Measurements from ENCODE around the gene EXOC3. TPM values are rescaled to one million over a fixed set of nuclear protein-coding genes. Genes with fewer than 3 reads are reported as not detected.

EXOC3 gene
- total RNA-seq, 2 donors from 2014 or later, result 65.2 to 75.1 TPM

DNA sequence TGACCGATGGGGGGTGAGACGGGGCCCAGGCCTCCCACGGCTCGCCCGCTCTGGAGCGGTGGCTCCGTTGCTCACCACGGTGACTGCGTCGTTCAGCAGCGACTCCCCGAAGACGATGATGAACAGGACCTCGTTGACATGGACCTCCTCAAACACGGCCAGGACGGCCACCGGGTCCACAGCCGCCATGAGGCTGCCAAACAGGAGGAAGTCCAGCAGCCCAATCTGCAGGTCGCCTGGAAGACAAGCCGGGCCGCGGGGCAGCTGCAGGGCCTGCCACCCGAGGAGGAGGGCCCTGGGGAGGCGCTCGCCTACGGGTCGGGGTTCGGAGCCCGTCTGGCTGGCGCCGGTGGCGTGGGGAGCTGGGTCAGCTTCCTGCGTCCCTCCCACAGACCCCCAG, 45.3 kb downstream of the EXOC3 start:
- intact Hi-C loops (cut with DNase I, micrococcal nuclease), result no loop called here
- DNase-seq, result no peak
- no peak for ATAC-seq

GRCh38 chr5:488744-489688, 46.0 kb downstream of the EXOC3 start:
- no peak for DNase-seq
- intact Hi-C loops (cut with DNase I, micrococcal nuclease), result no loop called here
- ATAC-seq, result no peak

DNA sequence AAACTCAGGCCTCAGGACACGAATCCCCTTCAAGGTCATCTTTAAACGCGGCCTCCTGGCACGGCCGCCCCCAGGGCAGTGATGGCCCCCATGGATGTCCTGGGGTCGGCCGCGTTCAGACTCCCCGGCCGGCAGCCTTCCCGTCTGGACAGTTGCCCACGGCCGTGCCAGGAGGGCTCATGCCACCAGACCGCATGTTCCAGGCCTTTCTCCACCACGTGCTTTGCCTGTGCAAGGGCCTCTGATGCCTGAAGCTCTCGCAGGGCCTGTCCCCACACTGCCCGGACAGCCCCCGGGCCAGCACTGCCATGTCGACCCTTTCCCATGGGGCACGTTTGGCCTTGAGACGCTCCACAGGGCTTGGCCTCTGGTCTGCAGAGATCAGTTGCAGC, 46.7 kb downstream of the EXOC3 start:
- ATAC-seq, result no peak
- DNase-seq, result no peak
- intact Hi-C loops (cut with DNase I, micrococcal nuclease), result no loop called here

- ATAC-seq (no peak), DNase-seq (no peak)
- intact Hi-C loops (cut with DNase I, micrococcal nuclease), result no loop called here
Observed at GRCh38 chr5:490116-491106, 47.4 kb downstream of the EXOC3 start.

DNA sequence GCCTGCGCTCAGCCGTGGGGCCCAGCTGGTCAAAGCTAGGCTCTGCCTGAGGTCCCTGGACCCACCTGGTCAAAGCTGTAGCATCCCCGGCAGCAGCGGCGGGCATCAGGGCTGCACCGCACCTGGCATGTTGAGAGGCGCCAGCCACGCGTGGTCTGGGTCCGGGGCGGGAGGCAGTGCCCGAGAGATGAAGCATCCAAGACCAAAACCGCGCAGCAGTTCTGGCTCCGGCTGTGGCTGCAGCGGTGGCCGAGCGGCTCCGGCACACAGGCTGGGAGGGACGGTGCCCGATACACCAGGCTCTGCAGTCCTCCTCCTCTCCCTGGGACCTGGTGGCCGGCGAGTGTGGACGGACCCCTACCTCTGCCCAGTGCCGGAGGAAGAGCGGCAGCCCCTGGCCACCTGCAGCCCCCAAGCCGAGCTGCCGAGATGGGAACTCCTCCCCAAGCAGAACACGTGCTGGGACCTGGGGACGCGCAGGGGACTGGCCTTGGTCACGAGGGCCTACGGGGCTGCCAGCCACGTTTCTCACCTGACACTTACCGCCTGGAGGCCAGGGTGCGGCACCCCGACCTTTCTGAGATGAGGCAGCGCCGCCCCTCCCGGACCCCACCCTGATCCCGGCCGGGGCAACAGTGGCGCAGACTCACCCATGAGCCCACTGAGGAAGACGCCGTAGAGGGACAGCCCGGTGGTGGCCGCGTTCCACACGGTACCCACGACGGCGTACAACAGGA, 48.3 kb downstream of the EXOC3 start:
- DNase-seq (no peak), ATAC-seq (no peak)
- intact Hi-C loops (cut with DNase I, micrococcal nuclease), result no loop called here

GRCh38 chr5:491856-492155, 48.8 kb downstream of the EXOC3 start:
- DNase-seq, result no peak

DNA sequence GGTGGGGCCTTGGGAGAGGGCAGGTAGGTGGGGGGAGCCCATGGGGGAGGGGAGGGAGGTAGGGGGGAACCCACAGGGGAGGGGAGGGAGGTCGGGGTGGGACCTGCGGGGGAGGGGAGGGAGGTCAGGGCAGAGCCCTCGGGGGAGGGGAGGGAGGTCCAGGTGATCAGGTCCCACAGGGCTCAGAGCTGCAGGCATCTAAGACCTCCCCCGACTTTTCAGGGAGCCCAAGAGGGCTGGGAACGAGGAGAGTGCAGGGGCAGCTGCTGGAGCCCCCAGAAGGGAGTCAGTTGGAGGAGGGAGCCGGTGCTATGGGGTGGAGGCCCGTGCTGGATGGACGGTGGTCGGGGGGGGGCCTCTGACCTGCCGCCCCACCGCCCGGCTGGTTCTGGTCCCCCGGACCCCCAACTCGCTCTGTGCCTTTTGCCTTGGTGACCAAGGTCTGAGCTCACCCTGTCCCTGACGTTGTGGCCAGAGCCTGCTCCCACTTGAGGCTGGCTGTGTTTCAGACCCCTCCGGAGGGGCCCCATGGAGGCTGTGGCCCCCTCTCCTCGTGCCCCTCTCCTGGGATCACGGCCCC, 49.4 kb downstream of the EXOC3 start:
- ATAC-seq, result no peak
- intact Hi-C loops (cut with DNase I, micrococcal nuclease), result no loop called here

More at GRCh38 chr5:491856-492155, 48.8 kb downstream of the EXOC3 start:
- no peak for ATAC-seq
- intact Hi-C loops (cut with DNase I, micrococcal nuclease), result no loop called here

GRCh38 chr5:493119-493701, 50.2 kb downstream of the EXOC3 start:
- ATAC-seq (no peak), DNase-seq (no peak)
- intact Hi-C loops (cut with DNase I, micrococcal nuclease), result no loop called here

More for the DNA sequence above, 49.4 kb downstream of the EXOC3 start:
- DNase-seq, result no peak

DNA sequence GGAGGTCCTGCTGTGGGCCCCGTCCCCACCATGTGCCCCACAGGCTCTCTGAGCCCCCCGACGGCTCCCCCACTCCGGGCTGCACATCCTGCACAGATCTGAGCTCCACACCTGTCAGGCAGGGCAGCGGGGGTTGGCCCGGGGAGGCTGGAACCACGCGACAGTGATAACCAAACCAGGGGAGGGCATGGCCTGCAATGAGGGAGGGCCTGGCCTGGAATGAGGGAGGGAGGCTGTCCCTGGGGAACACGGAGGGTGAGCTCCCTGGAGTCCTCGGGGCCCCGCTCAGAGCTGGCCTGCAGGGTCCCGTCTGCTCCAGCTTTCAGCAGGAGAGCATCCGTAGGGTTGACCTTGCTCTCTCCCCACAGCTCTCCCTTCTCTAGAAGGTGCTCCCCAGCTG, 50.8 kb downstream of the EXOC3 start:
- ATAC-seq (no peak), DNase-seq (no peak)
- intact Hi-C loops (cut with DNase I, micrococcal nuclease), result loop anchor here in 1 of 2 donors (1.0 kb wide), 1 partner anchor 25 kb away; no protein-coding TSS in a partner anchor

- intact Hi-C loops (cut with DNase I, micrococcal nuclease), result loop anchor here in 1 of 2 donors (1.0 kb wide), 1 partner anchor 24 kb away; no protein-coding TSS in a partner anchor
- DNase-seq, result no peak
- ATAC-seq, result no peak
Observed at GRCh38 chr5:494667-495255, 51.8 kb downstream of the EXOC3 start.

- intact Hi-C loops (cut with DNase I, micrococcal nuclease), result no loop called here
- DNase-seq (no peak), ATAC-seq (peak; percentile 36)
Observed at GRCh38 chr5:496028-496427, 53.1 kb downstream of the EXOC3 start.

DNA sequence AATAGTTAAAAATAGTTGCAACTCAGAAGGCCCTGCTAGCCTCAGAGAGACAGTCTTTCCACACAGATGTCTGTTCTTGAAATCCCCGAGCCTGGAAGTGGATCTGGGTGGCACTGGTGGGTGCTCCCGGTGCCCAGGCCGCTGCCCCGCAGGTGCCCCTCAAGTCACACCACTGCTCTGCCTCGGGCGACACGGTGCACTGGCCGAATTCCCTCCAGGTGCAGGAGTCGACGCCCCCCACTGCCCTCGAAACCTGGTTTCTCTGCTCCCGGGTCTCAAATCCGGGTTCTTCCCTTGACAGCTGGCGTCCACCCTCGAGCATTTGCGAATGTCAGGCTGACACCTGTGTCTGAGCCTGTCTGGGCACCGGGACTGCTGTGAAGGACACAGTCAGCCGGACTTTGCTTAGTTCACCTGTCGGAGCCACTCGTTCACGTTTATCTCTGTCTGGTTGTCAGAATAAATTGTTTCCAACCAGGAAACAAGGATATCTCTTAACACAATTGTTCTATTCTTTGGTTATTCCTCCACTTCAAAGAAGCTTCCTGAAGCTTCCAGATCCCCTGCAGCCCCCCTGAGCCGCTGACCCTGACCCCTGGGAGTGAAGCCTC, 54.2 kb downstream of the EXOC3 start:
- intact Hi-C loops (cut with DNase I, micrococcal nuclease), result no loop called here
- DNase-seq, result no peak
- ATAC-seq, result peak; percentile 45

- ATAC-seq, result no peak
- no peak for DNase-seq
- intact Hi-C loops (cut with DNase I, micrococcal nuclease), result no loop called here
Observed at GRCh38 chr5:497871-498509, 55.0 kb downstream of the EXOC3 start.

DNA sequence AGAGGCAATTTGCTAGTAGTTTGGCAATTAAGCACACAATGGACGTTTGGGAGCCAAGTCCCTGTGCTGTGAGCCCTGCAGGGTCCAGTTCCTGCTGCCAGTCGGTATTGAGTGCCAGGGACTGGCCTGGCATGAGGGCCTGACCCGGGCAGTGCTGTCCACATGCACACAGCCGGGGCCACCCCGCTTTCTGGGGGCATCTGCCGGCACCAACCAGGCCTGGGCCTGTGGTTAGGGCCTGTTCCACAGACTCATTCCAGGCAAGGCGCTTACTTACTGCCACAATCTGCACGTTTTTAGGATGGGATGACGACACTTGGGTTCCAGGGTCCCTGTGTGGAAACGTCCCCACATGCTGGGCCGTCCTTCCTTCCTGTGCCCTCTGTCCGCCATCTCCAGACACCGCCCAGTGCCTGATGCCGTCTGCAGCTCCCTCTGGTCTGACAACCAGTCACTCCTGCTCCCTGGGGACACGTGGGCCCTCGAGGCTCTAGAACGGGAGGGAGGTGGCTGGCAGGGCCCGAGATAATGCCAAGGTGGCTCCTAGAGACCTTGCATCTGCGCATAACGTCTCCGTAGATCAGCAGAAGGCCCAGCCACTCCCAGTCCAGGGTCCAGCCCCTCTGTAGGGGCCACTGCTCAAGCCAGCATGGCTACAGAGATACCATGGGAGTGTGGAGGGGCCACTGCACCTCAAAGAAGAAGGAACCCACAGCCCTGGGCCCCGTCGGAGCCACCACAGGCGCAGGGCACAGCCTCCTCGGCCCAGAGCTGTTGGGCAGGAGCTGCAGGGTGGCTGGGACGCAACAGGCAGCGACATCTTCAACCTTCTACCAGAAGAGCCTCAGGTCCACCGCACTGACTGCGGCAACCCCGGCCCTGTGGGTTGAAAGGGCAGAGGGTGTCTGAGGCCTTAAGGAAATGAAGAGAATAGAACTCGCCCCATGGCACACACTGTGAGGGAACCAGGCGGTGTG, 56.5 kb downstream of the EXOC3 start:
- ATAC-seq (no peak), DNase-seq (no peak)
- intact Hi-C loops (cut with DNase I, micrococcal nuclease), result no loop called here

DNA sequence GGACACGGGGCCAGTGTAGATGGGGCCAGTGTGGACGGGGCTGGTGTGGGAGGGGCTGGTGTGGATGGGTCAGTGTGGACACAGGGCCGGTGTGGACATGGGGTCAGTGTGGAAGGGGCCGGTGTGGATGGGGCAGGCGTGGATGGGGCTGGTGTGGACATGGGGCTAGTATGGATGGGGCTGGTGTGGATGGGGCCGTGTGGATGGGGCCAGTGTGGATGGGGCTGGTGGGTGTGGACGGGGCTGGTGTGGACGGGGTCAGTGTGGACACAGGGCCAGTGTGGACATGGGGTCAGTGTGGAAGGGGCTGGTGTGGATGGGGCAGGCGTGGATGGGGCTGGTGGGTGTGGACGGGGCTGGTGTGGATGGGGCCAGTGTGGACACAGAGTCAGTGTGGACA, 57.5 kb downstream of the EXOC3 start:
- intact Hi-C loops (cut with DNase I, micrococcal nuclease), result no loop called here
- no peak for ATAC-seq
- no peak for DNase-seq

All from left colon (tissue), 2 donors.